Progenitor cell of endocrine pancreas (in vitro differentiated cells): ENCODE results near the gene CNPY1. TPM values are rescaled to one million over a fixed set of nuclear protein-coding genes. Genes with fewer than 3 reads are reported as not detected.
"Not testable (repeated sequence)": the region's sequence is repeated elsewhere in the genome, so short reads cannot be mapped to it uniquely, and the experiment has no call there.

ENCODE experiments used
- DNase-seq: peaks from one replicate; pipeline ENCODE4 v3.0.0; 2021; ENCODE audit warnings: low spot score; ENCODE audit not compliant: unreplicated experiment
- H3K27ac Mint-ChIP-seq: 2 replicates; pipeline ENCODE4 v1.8.0; 2021; ENCODE audit warnings: mild to moderate bottlenecking, moderate library complexity, mixed read lengths
- H3K27me3 Mint-ChIP-seq: 2 replicates; pipeline ENCODE4 v1.8.0; 2021; ENCODE audit warnings: mixed read lengths
- H3K36me3 Mint-ChIP-seq: 2 replicates; pipeline ENCODE4 v1.8.0; 2022; ENCODE audit warnings: mixed read lengths; ENCODE audit not compliant: insufficient read depth
- H3K4me1 Mint-ChIP-seq: 2 replicates; pipeline ENCODE4 v1.8.0; 2021; ENCODE audit warnings: low read depth, mixed read lengths
- H3K4me3 Mint-ChIP-seq: 2 replicates; pipeline ENCODE4 v1.8.0; 2021; ENCODE audit warnings: low read depth, mild to moderate bottlenecking, moderate library complexity, mixed read lengths
- H3K9me3 Mint-ChIP-seq: 2 replicates; pipeline ENCODE4 v1.8.0; 2021; ENCODE audit warnings: low read depth, mixed read lengths
- total RNA-seq: library from RNA; stranded (reverse); gene quantifications from 2 replicates; pipeline ENCODE4 v1.2.1, GENCODE V29; 2021
- TF ChIP-seq, protein P1 (sequence below): fragments of 200-600 bp; sonication (generic); IDR thresholded peaks from one replicate; pipeline ENCODE4 v1.5.0; 2021; ENCODE audit warnings: antibody characterized with exemption, mild to moderate bottlenecking; ENCODE audit not compliant: unreplicated experiment

CNPY1 gene
- total RNA-seq, 1 donor from 2014 or later: not detected

DNA sequence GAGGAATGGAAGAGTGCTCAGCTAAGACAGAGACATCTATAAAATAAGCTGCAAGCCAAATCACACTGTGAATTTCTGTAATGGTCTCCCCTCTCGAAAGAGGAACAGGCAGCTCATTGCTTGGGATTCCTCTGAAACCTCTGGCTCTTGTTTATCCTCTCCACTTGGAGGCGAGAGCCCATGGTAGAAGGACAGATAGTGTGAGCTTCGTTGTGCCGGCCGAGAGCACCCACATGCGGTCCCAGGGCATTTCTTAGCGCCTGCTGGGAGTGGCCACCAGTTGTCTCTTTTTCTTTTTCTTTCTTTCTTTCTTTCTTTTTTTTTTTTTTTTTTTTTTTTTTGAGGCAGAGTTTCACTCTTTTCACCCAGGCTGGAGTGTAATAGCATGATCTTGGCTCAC lies 26.2 kb downstream of the CNPY1 start:
- no peak for DNase-seq
- Mint-ChIP-seq H3K9me3 (no peaks in the 10 kb centered on the region), H3K27me3 (peaks cover 93% of the 10 kb centered on the region), H3K4me3 (no peak overlapping the region), H3K36me3 (no peaks in the 10 kb centered on the region), H3K4me1 (no peaks in the 10 kb centered on the region), H3K27ac (no peak overlapping the region)
- TF ChIP-seq, protein P1, sequence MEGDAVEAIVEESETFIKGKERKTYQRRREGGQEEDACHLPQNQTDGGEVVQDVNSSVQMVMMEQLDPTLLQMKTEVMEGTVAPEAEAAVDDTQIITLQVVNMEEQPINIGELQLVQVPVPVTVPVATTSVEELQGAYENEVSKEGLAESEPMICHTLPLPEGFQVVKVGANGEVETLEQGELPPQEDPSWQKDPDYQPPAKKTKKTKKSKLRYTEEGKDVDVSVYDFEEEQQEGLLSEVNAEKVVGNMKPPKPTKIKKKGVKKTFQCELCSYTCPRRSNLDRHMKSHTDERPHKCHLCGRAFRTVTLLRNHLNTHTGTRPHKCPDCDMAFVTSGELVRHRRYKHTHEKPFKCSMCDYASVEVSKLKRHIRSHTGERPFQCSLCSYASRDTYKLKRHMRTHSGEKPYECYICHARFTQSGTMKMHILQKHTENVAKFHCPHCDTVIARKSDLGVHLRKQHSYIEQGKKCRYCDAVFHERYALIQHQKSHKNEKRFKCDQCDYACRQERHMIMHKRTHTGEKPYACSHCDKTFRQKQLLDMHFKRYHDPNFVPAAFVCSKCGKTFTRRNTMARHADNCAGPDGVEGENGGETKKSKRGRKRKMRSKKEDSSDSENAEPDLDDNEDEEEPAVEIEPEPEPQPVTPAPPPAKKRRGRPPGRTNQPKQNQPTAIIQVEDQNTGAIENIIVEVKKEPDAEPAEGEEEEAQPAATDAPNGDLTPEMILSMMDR: no peak

DNA sequence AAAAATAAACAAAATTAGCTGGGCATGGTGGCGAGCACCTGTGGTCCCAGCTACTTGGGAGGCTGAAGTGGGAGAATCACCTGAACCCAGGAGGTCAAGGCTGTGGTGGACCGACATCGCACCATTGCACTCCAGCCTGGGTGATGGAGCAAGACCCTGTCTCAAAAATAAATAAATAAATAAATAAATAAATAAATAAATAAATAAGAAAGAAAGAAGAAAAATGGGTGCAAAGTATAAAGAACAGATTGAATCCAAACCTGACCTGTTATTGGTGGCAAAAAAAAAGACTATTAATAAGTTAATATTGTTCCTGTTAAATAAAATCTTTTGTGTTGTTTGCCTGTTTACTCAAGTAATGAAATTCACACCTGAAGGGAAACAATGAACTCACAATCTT lies 27.0 kb downstream of the CNPY1 start:
- H3K4me3 Mint-ChIP-seq, DNase-seq, H3K9me3 Mint-ChIP-seq, H3K27ac Mint-ChIP-seq, H3K4me1 Mint-ChIP-seq, H3K36me3 Mint-ChIP-seq: not testable (repeated sequence)
- H3K27me3 Mint-ChIP-seq: peaks cover 95% of the 10 kb centered on the region

DNA sequence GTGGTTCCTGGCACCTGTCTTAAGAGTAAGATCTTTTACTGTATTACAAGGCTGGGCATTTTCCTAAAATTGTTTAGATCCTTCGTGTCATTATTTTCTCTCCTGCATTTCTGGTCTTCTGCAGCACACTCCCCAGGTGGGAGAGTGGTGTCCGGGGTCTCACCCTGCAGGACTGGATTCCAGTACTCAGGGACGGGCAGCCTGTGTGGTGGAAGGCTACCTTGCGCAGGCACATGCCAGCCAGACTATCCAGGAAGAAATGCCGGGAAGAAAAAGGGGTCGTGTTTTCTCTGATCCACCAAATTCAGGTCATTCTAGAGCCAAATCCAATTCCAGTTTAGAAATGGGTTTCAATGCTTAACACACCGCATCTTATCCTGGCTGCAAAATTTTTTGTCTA lies 27.7 kb downstream of the CNPY1 start:
- H3K9me3 Mint-ChIP-seq: no peaks in the 10 kb centered on the region
- TF ChIP-seq, protein P1: no peak
- no peak for DNase-seq
- H3K27me3 Mint-ChIP-seq: peaks cover 95% of the 10 kb centered on the region
- no peaks in the 10 kb centered on the region for H3K4me1 Mint-ChIP-seq
- no peaks in the 10 kb centered on the region for H3K36me3 Mint-ChIP-seq
- no peak overlapping the region for H3K27ac Mint-ChIP-seq
- H3K4me3 Mint-ChIP-seq: no peak overlapping the region

DNA sequence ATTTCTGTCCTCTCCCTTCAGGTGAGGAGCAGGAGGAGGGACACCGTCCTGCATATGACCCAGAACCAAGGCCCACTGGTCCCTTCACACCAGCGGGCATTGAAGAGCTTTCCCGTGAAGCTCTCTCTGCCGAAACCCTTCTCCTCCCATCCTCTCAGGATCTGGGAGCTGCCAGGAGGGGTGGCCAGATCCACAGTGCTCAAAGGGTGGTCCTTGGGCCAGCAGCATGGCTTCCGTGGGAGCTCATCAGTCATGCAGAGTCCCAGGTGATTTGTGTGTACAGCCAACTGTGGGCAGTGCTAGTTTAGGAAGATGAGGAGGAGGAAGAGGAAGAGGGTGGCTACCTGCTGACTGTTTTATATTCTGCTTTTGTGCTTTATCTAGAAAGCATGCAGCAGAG lies 28.4 kb downstream of the CNPY1 start:
- H3K27ac Mint-ChIP-seq: no peak overlapping the region
- TF ChIP-seq, protein P1: no peak
- no peak overlapping the region for H3K4me3 Mint-ChIP-seq
- H3K27me3 Mint-ChIP-seq: peaks cover 95% of the 10 kb centered on the region
- H3K36me3 Mint-ChIP-seq: no peaks in the 10 kb centered on the region
- no peaks in the 10 kb centered on the region for H3K9me3 Mint-ChIP-seq
- DNase-seq: no peak
- no peaks in the 10 kb centered on the region for H3K4me1 Mint-ChIP-seq

DNA sequence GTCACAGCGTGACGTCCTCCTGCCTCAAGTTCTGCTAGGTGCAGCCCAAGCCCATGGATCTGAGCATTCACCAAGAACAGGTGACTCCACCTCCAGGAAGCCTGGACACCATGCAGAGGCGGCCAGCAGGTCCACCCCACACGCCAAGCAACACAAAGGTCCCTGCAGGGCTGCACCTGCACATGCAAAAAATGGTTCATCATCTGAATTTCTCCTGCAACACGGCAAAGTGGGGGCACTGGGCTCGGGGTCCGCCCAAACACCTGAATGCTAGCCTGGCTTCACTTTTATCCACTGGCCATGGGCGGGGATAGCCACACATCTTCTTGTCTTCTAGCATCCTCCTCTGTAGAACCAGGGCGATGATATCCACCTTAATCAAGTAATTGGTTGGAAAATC lies 28.9 kb downstream of the CNPY1 start:
- Mint-ChIP-seq H3K27ac (no peak overlapping the region), H3K36me3 (no peaks in the 10 kb centered on the region), H3K4me3 (no peak overlapping the region), H3K4me1 (no peaks in the 10 kb centered on the region), H3K9me3 (no peaks in the 10 kb centered on the region), H3K27me3 (peaks cover 95% of the 10 kb centered on the region)
- no peak for DNase-seq
- TF ChIP-seq, protein P1: no peak

DNA sequence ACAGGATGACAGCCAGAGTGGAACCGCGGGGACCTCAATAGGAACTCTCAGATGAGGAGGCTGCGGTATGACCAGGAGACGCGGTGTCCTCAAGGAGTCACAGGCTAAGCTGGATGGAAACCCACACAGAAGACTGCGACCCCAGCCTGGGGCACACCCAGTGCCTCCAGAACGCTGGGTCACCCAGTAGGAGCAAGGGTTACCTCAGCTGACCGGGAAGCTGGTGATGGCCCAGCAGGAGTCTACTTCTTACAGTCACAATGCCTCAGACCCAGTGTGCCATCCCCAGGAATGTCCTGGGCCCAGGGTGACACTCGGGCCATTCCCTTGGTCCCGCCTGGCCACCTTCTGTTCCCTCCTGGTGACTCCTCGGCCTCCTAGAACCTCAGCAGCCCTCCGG lies 29.9 kb downstream of the CNPY1 start:
- Mint-ChIP-seq H3K4me1 (no peaks in the 10 kb centered on the region), H3K9me3 (no peaks in the 10 kb centered on the region), H3K36me3 (no peaks in the 10 kb centered on the region), H3K27me3 (peaks cover 96% of the 10 kb centered on the region), H3K4me3 (no peak overlapping the region), H3K27ac (no peak overlapping the region)
- DNase-seq: no peak
- TF ChIP-seq, protein P1: no peak
